HepG2 (cell line): ENCODE results near the gene NUDT15. TPM values are rescaled to one million over a fixed set of nuclear protein-coding genes. Genes with fewer than 3 reads are reported as not detected.

Experiments used
- CENPX ChIP-seq: sonication (generic); formaldehyde crosslinking; IDR thresholded peaks from 2 replicates; pipeline ENCODE4 v1.9.0; 2021; ENCODE audit warnings: mild to moderate bottlenecking, missing genetic modification reagents, moderate library complexity
- KLF6 ChIP-seq: IDR thresholded peaks from 2 replicates; pipeline ENCODE4 v1.8.0; 2016; ENCODE audit warnings: missing biosample characterization, missing genetic modification reagents
- MIXL1 ChIP-seq: IDR thresholded peaks from 2 replicates; pipeline ENCODE4 v1.6.1; 2016
- MXI1 ChIP-seq: IDR thresholded peaks from 3 replicates; pipeline ENCODE4 v1.6.1; 2012; ENCODE audit warnings: low read depth, low read length, inconsistent platforms, borderline replicate concordance
- MYC ChIP-seq: sonication (generic); formaldehyde crosslinking; IDR thresholded peaks from 2 replicates; pipeline ENCODE4 v1.9.0; 2021; ENCODE audit warnings: missing genetic modification reagents, borderline replicate concordance
- NFIB ChIP-seq: sonication (generic); formaldehyde crosslinking; IDR thresholded peaks from 2 replicates; pipeline ENCODE4 v1.9.0; 2021; ENCODE audit warnings: missing genetic modification reagents, mild to moderate bottlenecking, borderline replicate concordance
- NKX3-1 ChIP-seq: sonication (generic); formaldehyde crosslinking; IDR thresholded peaks from 2 replicates; pipeline ENCODE4 v1.5.0; 2020; ENCODE audit warnings: missing genetic modification reagents
- PHF21A ChIP-seq: sonication (generic); formaldehyde crosslinking; IDR thresholded peaks from 2 replicates; pipeline ENCODE4 v1.5.0; 2020; ENCODE audit warnings: mild to moderate bottlenecking, missing genetic modification reagents
- SMAD9 ChIP-seq: sonication (generic); formaldehyde crosslinking; IDR thresholded peaks from 2 replicates; pipeline ENCODE4 v1.5.1; 2020; ENCODE audit warnings: mild to moderate bottlenecking, missing genetic modification reagents
- STAG1 ChIP-seq: sonication (generic); formaldehyde crosslinking; IDR thresholded peaks from 2 replicates; pipeline ENCODE4 v1.4.0; 2020; ENCODE audit warnings: missing genetic modification reagents
- ZNF235 ChIP-seq: sonication (generic); formaldehyde crosslinking; IDR thresholded peaks from 2 replicates; pipeline ENCODE4 v1.8.1; 2023; ENCODE audit warnings: mild to moderate bottlenecking, missing genetic modification reagents, borderline replicate concordance
- ZNF282 ChIP-seq: fragments of 450-650 bp; IDR thresholded peaks from 2 replicates; pipeline ENCODE4 v1.6.1; 2018; ENCODE audit not compliant: partially characterized antibody
- ZNF713 ChIP-seq: sonication (generic); formaldehyde crosslinking; IDR thresholded peaks from 2 replicates; pipeline ENCODE4 v1.4.0; 2020; ENCODE audit warnings: mild to moderate bottlenecking, missing genetic modification reagents
- ZNF850 ChIP-seq: sonication (generic); formaldehyde crosslinking; conservative IDR thresholded peaks from 2 replicates; pipeline ENCODE4 v1.9.0; 2021; ENCODE audit warnings: mild to moderate bottlenecking, missing genetic modification reagents
- polyA plus RNA-seq, 8 experiments: library from polyadenylated mRNA; depleted of rRNA in 3 of 8; stranded (reverse) in 7 of 8; unstranded in 1 of 8; fragments of >200 nt; fragmentation: Illumina TruSeq in 4 of 8; extraction: Trizol in 4 of 8; gene quantifications; 2 replicates each; pipeline versions ENCODE4 v1.2.1 to v1.2.3, GENCODE V29; 2011 to 2016; ENCODE audit warnings: low read depth in 4 of 8, missing spikeins in 1 of 8, mixed read lengths in 1 of 8; ENCODE audit not compliant: insufficient read depth in 1 of 8
- total RNA-seq, 5 experiments: library from RNA; depleted of rRNA; stranded (reverse); fragments of >200 nt; fragmentation: Illumina TruSeq; extraction: Trizol; gene quantifications; 2 replicates each; pipeline ENCODE4 v1.2.3, GENCODE V29; 2016; ENCODE audit warnings: low read depth in 1 of 5
- TF ChIP-seq, protein P1 (sequence below): IDR thresholded peaks from 2 replicates; pipeline ENCODE4 v1.6.1; 2016; ENCODE audit warnings: low read depth, missing genetic modification reagents, missing compliant biosample characterization
- TF ChIP-seq, protein P2 (sequence below): sonication (generic); formaldehyde crosslinking; conservative IDR thresholded peaks from 2 replicates; pipeline ENCODE4 v1.4.0; 2020; ENCODE audit warnings: mild to moderate bottlenecking, missing genetic modification reagents, moderate library complexity
- TF ChIP-seq, protein P3 (sequence below): sonication (generic); formaldehyde crosslinking; IDR thresholded peaks from 2 replicates; pipeline ENCODE4 v1.4.0; 2020; ENCODE audit warnings: missing genetic modification reagents
- TF ChIP-seq, protein P4 (sequence below): sonication (generic); formaldehyde crosslinking; IDR thresholded peaks from 2 replicates; pipeline ENCODE4 v1.8.1; 2023; ENCODE audit warnings: missing genetic modification reagents, mild to moderate bottlenecking, borderline replicate concordance

The NUDT15 gene
- total and polyA plus RNA-seq, 2 of the 13 experiments (the other 11 are each of a cell fraction or from before 2014, with no cell fraction given) = 21.3 to 47.3 TPM

DNA sequence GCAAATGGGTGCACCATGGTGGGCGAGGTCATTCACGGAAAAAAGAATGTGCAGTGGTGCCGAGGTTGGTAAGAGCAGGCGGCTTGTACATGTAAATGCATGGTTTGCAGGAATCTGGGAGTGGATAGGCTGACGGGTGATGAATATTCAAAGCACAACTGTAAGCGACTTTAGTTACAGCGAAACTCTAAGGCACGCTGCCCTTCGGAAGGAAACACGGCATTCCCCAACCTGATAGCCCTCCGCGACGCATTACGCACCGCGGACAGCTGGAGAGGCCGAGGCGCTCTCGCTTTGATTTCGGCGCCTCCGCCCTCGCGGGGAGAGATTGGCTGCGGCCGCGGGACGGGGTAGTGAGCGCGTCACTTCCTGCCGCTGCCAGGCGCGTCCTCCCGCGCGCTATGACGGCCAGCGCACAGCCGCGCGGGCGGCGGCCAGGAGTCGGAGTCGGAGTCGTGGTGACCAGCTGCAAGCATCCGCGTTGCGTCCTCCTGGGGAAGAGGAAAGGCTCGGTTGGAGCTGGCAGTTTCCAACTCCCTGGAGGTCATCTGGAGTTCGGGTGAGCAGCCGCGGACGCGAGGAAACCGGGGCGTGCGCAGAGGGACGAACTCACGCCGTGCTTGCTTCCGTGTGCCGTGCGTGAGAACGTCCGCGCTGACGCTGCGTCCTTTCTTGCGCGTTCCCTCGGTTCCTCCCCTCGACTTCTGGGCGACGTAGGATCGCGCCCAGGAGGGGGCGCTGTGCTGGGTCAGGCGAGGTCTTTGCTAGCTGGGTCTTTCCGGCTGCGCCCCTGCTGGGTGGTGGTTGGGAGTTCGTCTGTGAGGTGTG lies at the start of gene NUDT15 (continued):
- TF ChIP-seq, protein P1, sequence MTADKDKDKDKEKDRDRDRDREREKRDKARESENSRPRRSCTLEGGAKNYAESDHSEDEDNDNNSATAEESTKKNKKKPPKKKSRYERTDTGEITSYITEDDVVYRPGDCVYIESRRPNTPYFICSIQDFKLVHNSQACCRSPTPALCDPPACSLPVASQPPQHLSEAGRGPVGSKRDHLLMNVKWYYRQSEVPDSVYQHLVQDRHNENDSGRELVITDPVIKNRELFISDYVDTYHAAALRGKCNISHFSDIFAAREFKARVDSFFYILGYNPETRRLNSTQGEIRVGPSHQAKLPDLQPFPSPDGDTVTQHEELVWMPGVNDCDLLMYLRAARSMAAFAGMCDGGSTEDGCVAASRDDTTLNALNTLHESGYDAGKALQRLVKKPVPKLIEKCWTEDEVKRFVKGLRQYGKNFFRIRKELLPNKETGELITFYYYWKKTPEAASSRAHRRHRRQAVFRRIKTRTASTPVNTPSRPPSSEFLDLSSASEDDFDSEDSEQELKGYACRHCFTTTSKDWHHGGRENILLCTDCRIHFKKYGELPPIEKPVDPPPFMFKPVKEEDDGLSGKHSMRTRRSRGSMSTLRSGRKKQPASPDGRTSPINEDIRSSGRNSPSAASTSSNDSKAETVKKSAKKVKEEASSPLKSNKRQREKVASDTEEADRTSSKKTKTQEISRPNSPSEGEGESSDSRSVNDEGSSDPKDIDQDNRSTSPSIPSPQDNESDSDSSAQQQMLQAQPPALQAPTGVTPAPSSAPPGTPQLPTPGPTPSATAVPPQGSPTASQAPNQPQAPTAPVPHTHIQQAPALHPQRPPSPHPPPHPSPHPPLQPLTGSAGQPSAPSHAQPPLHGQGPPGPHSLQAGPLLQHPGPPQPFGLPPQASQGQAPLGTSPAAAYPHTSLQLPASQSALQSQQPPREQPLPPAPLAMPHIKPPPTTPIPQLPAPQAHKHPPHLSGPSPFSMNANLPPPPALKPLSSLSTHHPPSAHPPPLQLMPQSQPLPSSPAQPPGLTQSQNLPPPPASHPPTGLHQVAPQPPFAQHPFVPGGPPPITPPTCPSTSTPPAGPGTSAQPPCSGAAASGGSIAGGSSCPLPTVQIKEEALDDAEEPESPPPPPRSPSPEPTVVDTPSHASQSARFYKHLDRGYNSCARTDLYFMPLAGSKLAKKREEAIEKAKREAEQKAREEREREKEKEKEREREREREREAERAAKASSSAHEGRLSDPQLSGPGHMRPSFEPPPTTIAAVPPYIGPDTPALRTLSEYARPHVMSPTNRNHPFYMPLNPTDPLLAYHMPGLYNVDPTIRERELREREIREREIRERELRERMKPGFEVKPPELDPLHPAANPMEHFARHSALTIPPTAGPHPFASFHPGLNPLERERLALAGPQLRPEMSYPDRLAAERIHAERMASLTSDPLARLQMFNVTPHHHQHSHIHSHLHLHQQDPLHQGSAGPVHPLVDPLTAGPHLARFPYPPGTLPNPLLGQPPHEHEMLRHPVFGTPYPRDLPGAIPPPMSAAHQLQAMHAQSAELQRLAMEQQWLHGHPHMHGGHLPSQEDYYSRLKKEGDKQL (CRISPR knock-in tag) = no peak
- TF ChIP-seq, protein P2, sequence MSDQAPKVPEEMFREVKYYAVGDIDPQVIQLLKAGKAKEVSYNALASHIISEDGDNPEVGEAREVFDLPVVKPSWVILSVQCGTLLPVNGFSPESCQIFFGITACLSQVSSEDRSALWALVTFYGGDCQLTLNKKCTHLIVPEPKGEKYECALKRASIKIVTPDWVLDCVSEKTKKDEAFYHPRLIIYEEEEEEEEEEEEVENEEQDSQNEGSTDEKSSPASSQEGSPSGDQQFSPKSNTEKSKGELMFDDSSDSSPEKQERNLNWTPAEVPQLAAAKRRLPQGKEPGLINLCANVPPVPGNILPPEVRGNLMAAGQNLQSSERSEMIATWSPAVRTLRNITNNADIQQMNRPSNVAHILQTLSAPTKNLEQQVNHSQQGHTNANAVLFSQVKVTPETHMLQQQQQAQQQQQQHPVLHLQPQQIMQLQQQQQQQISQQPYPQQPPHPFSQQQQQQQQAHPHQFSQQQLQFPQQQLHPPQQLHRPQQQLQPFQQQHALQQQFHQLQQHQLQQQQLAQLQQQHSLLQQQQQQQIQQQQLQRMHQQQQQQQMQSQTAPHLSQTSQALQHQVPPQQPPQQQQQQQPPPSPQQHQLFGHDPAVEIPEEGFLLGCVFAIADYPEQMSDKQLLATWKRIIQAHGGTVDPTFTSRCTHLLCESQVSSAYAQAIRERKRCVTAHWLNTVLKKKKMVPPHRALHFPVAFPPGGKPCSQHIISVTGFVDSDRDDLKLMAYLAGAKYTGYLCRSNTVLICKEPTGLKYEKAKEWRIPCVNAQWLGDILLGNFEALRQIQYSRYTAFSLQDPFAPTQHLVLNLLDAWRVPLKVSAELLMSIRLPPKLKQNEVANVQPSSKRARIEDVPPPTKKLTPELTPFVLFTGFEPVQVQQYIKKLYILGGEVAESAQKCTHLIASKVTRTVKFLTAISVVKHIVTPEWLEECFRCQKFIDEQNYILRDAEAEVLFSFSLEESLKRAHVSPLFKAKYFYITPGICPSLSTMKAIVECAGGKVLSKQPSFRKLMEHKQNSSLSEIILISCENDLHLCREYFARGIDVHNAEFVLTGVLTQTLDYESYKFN (CRISPR knock-in tag) = peak; percentile 74
- no peak for TF ChIP-seq NFIB (CRISPR knock-in tag)
- TF ChIP-seq, protein P3, sequence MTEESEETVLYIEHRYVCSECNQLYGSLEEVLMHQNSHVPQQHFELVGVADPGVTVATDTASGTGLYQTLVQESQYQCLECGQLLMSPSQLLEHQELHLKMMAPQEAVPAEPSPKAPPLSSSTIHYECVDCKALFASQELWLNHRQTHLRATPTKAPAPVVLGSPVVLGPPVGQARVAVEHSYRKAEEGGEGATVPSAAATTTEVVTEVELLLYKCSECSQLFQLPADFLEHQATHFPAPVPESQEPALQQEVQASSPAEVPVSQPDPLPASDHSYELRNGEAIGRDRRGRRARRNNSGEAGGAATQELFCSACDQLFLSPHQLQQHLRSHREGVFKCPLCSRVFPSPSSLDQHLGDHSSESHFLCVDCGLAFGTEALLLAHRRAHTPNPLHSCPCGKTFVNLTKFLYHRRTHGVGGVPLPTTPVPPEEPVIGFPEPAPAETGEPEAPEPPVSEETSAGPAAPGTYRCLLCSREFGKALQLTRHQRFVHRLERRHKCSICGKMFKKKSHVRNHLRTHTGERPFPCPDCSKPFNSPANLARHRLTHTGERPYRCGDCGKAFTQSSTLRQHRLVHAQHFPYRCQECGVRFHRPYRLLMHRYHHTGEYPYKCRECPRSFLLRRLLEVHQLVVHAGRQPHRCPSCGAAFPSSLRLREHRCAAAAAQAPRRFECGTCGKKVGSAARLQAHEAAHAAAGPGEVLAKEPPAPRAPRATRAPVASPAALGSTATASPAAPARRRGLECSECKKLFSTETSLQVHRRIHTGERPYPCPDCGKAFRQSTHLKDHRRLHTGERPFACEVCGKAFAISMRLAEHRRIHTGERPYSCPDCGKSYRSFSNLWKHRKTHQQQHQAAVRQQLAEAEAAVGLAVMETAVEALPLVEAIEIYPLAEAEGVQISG = peak; percentile 97
- TF ChIP-seq ZNF282 = no peak
- no peak for TF ChIP-seq MIXL1 (CRISPR knock-in tag)
- TF ChIP-seq SMAD9 (CRISPR knock-in tag) = peak; percentile 86; the same call in 1 of the 2 replicates
- TF ChIP-seq MXI1 = peak; percentile 99
- TF ChIP-seq, protein P4, sequence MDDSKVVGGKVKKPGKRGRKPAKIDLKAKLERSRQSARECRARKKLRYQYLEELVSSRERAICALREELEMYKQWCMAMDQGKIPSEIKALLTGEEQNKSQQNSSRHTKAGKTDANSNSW (CRISPR knock-in tag) = peak; percentile 83; the same call in 1 of the 2 replicates
- TF ChIP-seq MYC (CRISPR knock-in tag) = peak; percentile 97
- TF ChIP-seq NKX3-1 (CRISPR knock-in tag) = no peak; the same call in none of the 2 replicates
- no peak for TF ChIP-seq ZNF713 (CRISPR knock-in tag)
- peak; percentile 90; the same call in 1 of the 2 replicates for TF ChIP-seq PHF21A
- TF ChIP-seq KLF6 = peak; percentile 40; the same call in 1 of the 2 replicates
- TF ChIP-seq CENPX (CRISPR knock-in tag) = no peak
- no peak for TF ChIP-seq ZNF850 (CRISPR knock-in tag)
- no peak for TF ChIP-seq ZNF235 (CRISPR knock-in tag)
- peak; percentile 78 for TF ChIP-seq STAG1
